Ishikawa (cell line): ENCODE results near the gene SELENOM.

Source experiments
- EGR1 ChIP-seq: IDR thresholded peaks from 2 replicates; pipeline ENCODE4 v1.6.1; 2012
- EP300 ChIP-seq: IDR thresholded peaks from 2 replicates; pipeline ENCODE4 v1.6.1; 2012; ENCODE audit warnings: borderline replicate concordance
- TAF1 ChIP-seq: IDR thresholded peaks from 2 replicates; pipeline ENCODE4 v1.6.1; 2012; ENCODE audit warnings: low read depth, mild to moderate bottlenecking

- TF ChIP-seq TAF1, result no peak
- no peak for TF ChIP-seq EP300
- TF ChIP-seq EGR1, result no peak
Observed at GRCh38 chr22:31124811-31125465, 17.6 kb upstream of the SELENOM start.
